CD4-positive, alpha-beta memory T cell (primary cell): Measurements from ENCODE around the gene FUT8. TPM values are rescaled to one million over a fixed set of nuclear protein-coding genes. Genes with fewer than 3 reads are reported as not detected.

ENCODE experiments used
- CTCF ChIA-PET: fragments of 350-600 bp; sonication (Branson Sonifier 250); formaldehyde crosslinking; loops from one replicate; lab custom pipeline; 2021; ENCODE audit warnings: inconsistent platforms; ENCODE audit not compliant: partially characterized antibody; lab: Charles Lee
- POLR2A ChIA-PET: fragments of 350-600 bp; sonication (Branson Sonifier 250); formaldehyde crosslinking; loops from one replicate; lab custom pipeline; 2021; ENCODE audit not compliant: partially characterized antibody; lab: Charles Lee
- DNase-seq, 5 donors: peaks; one replicate each; pipeline versions ENCODE4 v3.0.0 to v3.0.0-alpha.2; 2020 to 2022; ENCODE audit warnings: mixed read lengths in 1 of 5
- H3K27ac ChIP-seq: one replicate; pipeline ENCODE4 v1.7.0; 2013; ENCODE audit warnings: low read depth, low read length
- H3K27me3 ChIP-seq: 2 replicates; pipeline ENCODE4 v1.7.0; 2013; ENCODE audit warnings: mild to moderate bottlenecking, low read length, moderate library complexity; ENCODE audit not compliant: insufficient read depth
- H3K36me3 ChIP-seq: 2 replicates; pipeline ENCODE4 v1.7.0; 2013; ENCODE audit warnings: mild to moderate bottlenecking, low read length, moderate library complexity; ENCODE audit not compliant: insufficient read depth
- H3K4me1 ChIP-seq: 2 replicates; pipeline ENCODE4 v1.7.0; 2013; ENCODE audit warnings: mild to moderate bottlenecking, low read length, moderate library complexity; ENCODE audit not compliant: insufficient read depth
- H3K4me3 ChIP-seq, 2 donors: one replicate each; pipeline ENCODE4 v1.7.0; 2013; ENCODE audit warnings: low read length in 2 of 2, mild to moderate bottlenecking in 1 of 2
- H3K9me3 ChIP-seq, 2 donors: one replicate each; pipeline ENCODE4 v1.7.0; 2013; ENCODE audit warnings: low read length in 2 of 2, control low read depth in 1 of 2; ENCODE audit not compliant: control insufficient read depth in 1 of 2
- H3K27ac Mint-ChIP-seq, 7 donors: one replicate each; pipeline ENCODE4 v1.8.0; 2020 to 2021; ENCODE audit warnings: mixed read lengths in 7 of 7, mild to moderate bottlenecking in 6 of 7, inconsistent platforms in 3 of 7, moderate library complexity in 3 of 7
- H3K27me3 Mint-ChIP-seq, 2 donors: one replicate each; pipeline ENCODE4 v1.8.0; 2020 to 2021; ENCODE audit warnings: mixed read lengths in 2 of 2
- H3K36me3 Mint-ChIP-seq, 2 donors: one replicate each; pipeline ENCODE4 v1.8.0; 2020 to 2021; ENCODE audit warnings: mixed read lengths in 2 of 2, inconsistent platforms in 1 of 2, mild to moderate bottlenecking in 1 of 2
- H3K4me1 Mint-ChIP-seq, 4 donors: one replicate each; pipeline ENCODE4 v1.8.0; 2020 to 2021; ENCODE audit warnings: mixed read lengths in 4 of 4, mild to moderate bottlenecking in 1 of 4
- H3K4me3 Mint-ChIP-seq, 8 donors: one replicate each; pipeline ENCODE4 v1.8.0; 2020 to 2021; ENCODE audit warnings: mixed read lengths in 8 of 8, mild to moderate bottlenecking in 7 of 8, moderate library complexity in 6 of 8, inconsistent platforms in 3 of 8
- H3K9me3 Mint-ChIP-seq, 8 donors: one replicate each; pipeline ENCODE4 v1.8.0; 2020 to 2021; ENCODE audit warnings: mixed read lengths in 8 of 8, mild to moderate bottlenecking in 5 of 8, inconsistent platforms in 3 of 8, moderate library complexity in 1 of 8
- intact Hi-C: fragments of 100-400 bp; cut with micrococcal nuclease; formaldehyde crosslinking; loops from one replicate; pipeline ENCODE4 v1.15.1; 2023
- polyA plus RNA-seq, 2 donors: library from polyadenylated mRNA; unstranded; fragments of 300-500 nt; fragmentation: Illumina TruSeq; gene quantifications; one replicate each; pipeline ENCODE4 v1.2.3, GENCODE V29; 2021
- total RNA-seq, 2 experiments: library from RNA; stranded (reverse); gene quantifications; one replicate each; pipeline ENCODE4 v1.2.3, GENCODE V29; 2021

FUT8 gene
- total and polyA plus RNA-seq, 4 experiments from 2014 or later: 10.6 to 51.0 (median 32.2) TPM

DNA sequence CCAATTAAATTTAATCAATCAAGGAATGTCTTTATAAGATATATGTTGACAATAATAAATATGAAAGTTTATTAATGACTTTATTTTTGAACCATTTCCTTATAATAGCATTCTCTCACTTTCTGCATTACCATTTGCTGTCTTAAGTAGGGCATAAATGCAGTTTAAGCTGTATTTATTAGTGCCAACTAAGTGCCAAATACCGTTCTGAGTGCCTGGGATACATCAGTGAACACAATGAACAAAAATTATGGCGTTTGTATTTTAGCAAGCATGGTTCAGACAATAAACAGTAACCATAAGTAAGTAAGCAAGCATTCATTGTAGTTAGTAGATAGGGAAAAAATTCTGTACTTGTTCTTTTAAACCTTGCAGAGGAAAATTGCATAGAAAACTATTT, 145.8 kb downstream of the FUT8 start:
- DNase-seq: no peak
- Mint-ChIP-seq H3K4me1 (peaks cover 11 to 18% (median 15%) of the 10 kb centered on the region in 4 donors), H3K27me3 (no peaks in the 10 kb centered on the region), H3K4me3 (no peak overlapping the region), H3K36me3 (peaks cover 13 to 20% of the 10 kb centered on the region in 2 donors), H3K27ac (no peak overlapping the region), H3K9me3 (no peaks in the 10 kb centered on the region)
- H3K4me3 ChIP-seq: no peak overlapping the region
- no peaks in the 10 kb centered on the region for H3K4me1 ChIP-seq
- no peak overlapping the region for H3K27ac ChIP-seq
- no peaks in the 10 kb centered on the region for H3K27me3 ChIP-seq
- ChIA-PET POLR2A (no interaction called here), CTCF (no interaction called here)
- peaks cover 6% of the 10 kb centered on the region for H3K36me3 ChIP-seq
- intact Hi-C loops: no loop called here
- H3K9me3 ChIP-seq: no peaks in the 10 kb centered on the region

GRCh38 chr14:65560340-65561027, 148.0 kb downstream of the FUT8 start:
- DNase-seq: no peak
- Mint-ChIP-seq H3K27ac (peak overlapping the region in 1 of 7 donors; percentile 23), H3K4me3 (no peak overlapping the region), H3K4me1 (peaks cover 19 to 26% (median 21%) of the 10 kb centered on the region in 4 donors), H3K27me3 (no peaks in the 10 kb centered on the region), H3K36me3 (peaks cover 25 to 39% of the 10 kb centered on the region in 2 donors), H3K9me3 (peaks cover 0 to 3% (median 0%) of the 10 kb centered on the region in 8 donors)
- Histone ChIP-seq H3K4me3 (no peak overlapping the region), H3K36me3 (peaks cover 6% of the 10 kb centered on the region), H3K9me3 (no peaks in the 10 kb centered on the region), H3K27me3 (no peaks in the 10 kb centered on the region), H3K4me1 (no peaks in the 10 kb centered on the region), H3K27ac (no peak overlapping the region)
- intact Hi-C loops: no loop called here
- ChIA-PET POLR2A (no interaction called here), CTCF (no interaction called here)

- ChIA-PET CTCF (no interaction called here), POLR2A (no interaction called here)
- Histone ChIP-seq H3K4me1 (peaks cover 14% of the 10 kb centered on the region), H3K36me3 (peaks cover 6% of the 10 kb centered on the region), H3K27me3 (no peaks in the 10 kb centered on the region), H3K4me3 (no peak overlapping the region), H3K9me3 (no peaks in the 10 kb centered on the region), H3K27ac (no peak overlapping the region)
- H3K4me1 Mint-ChIP-seq: peaks cover 32 to 44% (median 39%) of the 10 kb centered on the region in 4 donors
- H3K4me3 Mint-ChIP-seq: no peak overlapping the region
- intact Hi-C loops: no loop called here
- peaks cover 33 to 51% of the 10 kb centered on the region in 2 donors for H3K36me3 Mint-ChIP-seq
- H3K27ac Mint-ChIP-seq: peak overlapping the region in 2 of 7 donors; percentile 11 to 76
- DNase-seq: no peak
- peaks cover 0 to 3% (median 0%) of the 10 kb centered on the region in 8 donors for H3K9me3 Mint-ChIP-seq
- H3K27me3 Mint-ChIP-seq: no peaks in the 10 kb centered on the region
Measured at GRCh38 chr14:65564370-65564769, 151.8 kb downstream of the FUT8 start.

DNA sequence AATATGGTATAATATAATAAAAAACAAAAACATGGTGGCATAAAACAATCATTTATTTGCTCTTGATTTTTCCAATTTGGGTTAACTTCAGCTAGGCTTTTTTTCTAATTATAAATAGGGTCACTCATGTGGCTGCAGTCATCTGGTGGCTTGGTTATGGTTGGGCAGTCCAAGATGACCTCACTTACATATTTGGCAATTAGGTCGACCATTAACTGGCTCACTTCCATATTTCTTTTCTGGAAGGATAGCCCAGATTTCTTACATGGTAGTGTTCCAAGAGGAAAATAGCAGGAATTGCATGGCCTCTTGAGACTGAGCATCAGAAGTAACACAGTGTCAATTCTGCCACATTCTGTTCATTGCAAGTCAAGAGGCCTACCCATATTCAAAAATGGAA, 153.4 kb downstream of the FUT8 start:
- H3K4me3 Mint-ChIP-seq: no peak overlapping the region
- intact Hi-C loops: no loop called here
- peaks cover 0 to 3% (median 0%) of the 10 kb centered on the region in 8 donors for H3K9me3 Mint-ChIP-seq
- Histone ChIP-seq H3K36me3 (peaks cover 6% of the 10 kb centered on the region), H3K4me1 (peaks cover 14% of the 10 kb centered on the region), H3K4me3 (no peak overlapping the region), H3K27me3 (no peaks in the 10 kb centered on the region), H3K27ac (no peak overlapping the region), H3K9me3 (no peaks in the 10 kb centered on the region)
- no peak for DNase-seq
- peaks cover 38 to 59% of the 10 kb centered on the region in 2 donors for H3K36me3 Mint-ChIP-seq
- H3K4me1 Mint-ChIP-seq: peaks cover 29 to 50% (median 36%) of the 10 kb centered on the region in 4 donors
- peak overlapping the region in 1 of 7 donors; percentile 54 for H3K27ac Mint-ChIP-seq
- ChIA-PET CTCF (no interaction called here), POLR2A (no interaction called here)
- no peaks in the 10 kb centered on the region for H3K27me3 Mint-ChIP-seq

GRCh38 chr14:65566820-65567522, 154.4 kb downstream of the FUT8 start:
- POLR2A ChIA-PET: no interaction called here
- H3K4me3 ChIP-seq: no peak overlapping the region
- Mint-ChIP-seq H3K4me3 (peak overlapping the region in 6 of 8 donors; percentile 2 to 66 (median 24)), H3K27ac (peak overlapping the region; percentile 1 to 58 (median 37)), H3K9me3 (peaks cover 0 to 3% (median 0%) of the 10 kb centered on the region in 8 donors), H3K27me3 (no peaks in the 10 kb centered on the region), H3K4me1 (peaks cover 30 to 54% (median 39%) of the 10 kb centered on the region in 4 donors), H3K36me3 (peaks cover 39 to 55% of the 10 kb centered on the region in 2 donors)
- no peaks in the 10 kb centered on the region for H3K27me3 ChIP-seq
- H3K9me3 ChIP-seq: no peaks in the 10 kb centered on the region
- peak overlapping the region; percentile 6 for H3K27ac ChIP-seq
- intact Hi-C loops: no loop called here
- no peak for DNase-seq
- H3K4me1 ChIP-seq: peaks cover 14% of the 10 kb centered on the region
- CTCF ChIA-PET: no interaction called here
- H3K36me3 ChIP-seq: peaks cover 6% of the 10 kb centered on the region

GRCh38 chr14:65574611-65575010, 162.1 kb downstream of the FUT8 start:
- no peaks in the 10 kb centered on the region for H3K4me1 ChIP-seq
- Mint-ChIP-seq H3K4me3 (no peak overlapping the region), H3K27me3 (no peaks in the 10 kb centered on the region), H3K9me3 (no peaks in the 10 kb centered on the region), H3K4me1 (peaks cover 5 to 36% (median 23%) of the 10 kb centered on the region in 4 donors), H3K36me3 (peaks cover 23 to 35% of the 10 kb centered on the region in 2 donors), H3K27ac (no peak overlapping the region)
- no peaks in the 10 kb centered on the region for H3K9me3 ChIP-seq
- no peaks in the 10 kb centered on the region for H3K27me3 ChIP-seq
- no peak overlapping the region for H3K4me3 ChIP-seq
- ChIA-PET POLR2A (no interaction called here), CTCF (no interaction called here)
- DNase-seq: no peak
- no peaks in the 10 kb centered on the region for H3K36me3 ChIP-seq
- H3K27ac ChIP-seq: no peak overlapping the region
- intact Hi-C loops: no loop called here

DNA sequence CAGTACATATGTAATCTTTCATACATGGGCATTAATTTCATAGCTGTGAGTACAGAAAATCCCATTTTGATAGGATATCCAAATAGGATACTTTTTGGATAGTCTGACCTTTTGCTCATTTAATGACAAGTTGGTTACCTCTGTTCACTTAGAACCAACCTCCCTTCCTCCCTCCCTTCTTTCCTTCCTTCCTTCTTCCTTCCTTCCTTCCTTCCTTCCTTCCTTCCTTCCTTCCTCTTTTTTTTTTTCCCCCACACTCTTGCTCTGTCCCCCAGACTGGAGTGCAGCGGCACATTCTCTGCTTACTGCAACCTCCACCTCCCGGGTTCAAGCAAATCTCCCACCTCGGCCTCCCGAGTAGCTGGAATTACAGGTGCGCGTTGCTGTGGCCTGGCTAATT, 162.9 kb downstream of the FUT8 start:
- Mint-ChIP-seq H3K27me3 (no peaks in the 10 kb centered on the region), H3K4me1 (peaks cover 5 to 29% (median 19%) of the 10 kb centered on the region in 4 donors), H3K27ac (peak overlapping the region in 1 of 7 donors; percentile 30), H3K4me3 (no peak overlapping the region), H3K9me3 (no peaks in the 10 kb centered on the region), H3K36me3 (peaks cover 22 to 33% of the 10 kb centered on the region in 2 donors)
- no peaks in the 10 kb centered on the region for H3K27me3 ChIP-seq
- no peak overlapping the region for H3K4me3 ChIP-seq
- CTCF ChIA-PET: interaction anchor here (0.9 kb wide), 1 partner anchor 160 kb away, joined by 3 read pairs; no protein-coding TSS in a partner anchor
- no peaks in the 10 kb centered on the region for H3K36me3 ChIP-seq
- DNase-seq: no peak
- POLR2A ChIA-PET: interaction anchor here (0.6 kb wide), 1 partner anchor 274 kb away, joined by 3 read pairs; no protein-coding TSS in a partner anchor
- H3K9me3 ChIP-seq: no peaks in the 10 kb centered on the region
- intact Hi-C loops: no loop called here
- H3K27ac ChIP-seq: no peak overlapping the region
- no peaks in the 10 kb centered on the region for H3K4me1 ChIP-seq
